GM19351 (cell line): ENCODE measurements around the gene SYTL1.
"Not testable (repeated sequence)": the region's sequence is repeated elsewhere in the genome, so short reads cannot be mapped to it uniquely, and the experiment has no call there.

Source experiments
- ATAC-seq: cut with Tn5 transposase; IDR thresholded peaks from one replicate; pipeline ENCODE4 v1.9.1; 2021; ENCODE audit warnings: mild to moderate bottlenecking, moderate library complexity; ENCODE audit not compliant: unreplicated experiment

SYTL1 gene

DNA sequence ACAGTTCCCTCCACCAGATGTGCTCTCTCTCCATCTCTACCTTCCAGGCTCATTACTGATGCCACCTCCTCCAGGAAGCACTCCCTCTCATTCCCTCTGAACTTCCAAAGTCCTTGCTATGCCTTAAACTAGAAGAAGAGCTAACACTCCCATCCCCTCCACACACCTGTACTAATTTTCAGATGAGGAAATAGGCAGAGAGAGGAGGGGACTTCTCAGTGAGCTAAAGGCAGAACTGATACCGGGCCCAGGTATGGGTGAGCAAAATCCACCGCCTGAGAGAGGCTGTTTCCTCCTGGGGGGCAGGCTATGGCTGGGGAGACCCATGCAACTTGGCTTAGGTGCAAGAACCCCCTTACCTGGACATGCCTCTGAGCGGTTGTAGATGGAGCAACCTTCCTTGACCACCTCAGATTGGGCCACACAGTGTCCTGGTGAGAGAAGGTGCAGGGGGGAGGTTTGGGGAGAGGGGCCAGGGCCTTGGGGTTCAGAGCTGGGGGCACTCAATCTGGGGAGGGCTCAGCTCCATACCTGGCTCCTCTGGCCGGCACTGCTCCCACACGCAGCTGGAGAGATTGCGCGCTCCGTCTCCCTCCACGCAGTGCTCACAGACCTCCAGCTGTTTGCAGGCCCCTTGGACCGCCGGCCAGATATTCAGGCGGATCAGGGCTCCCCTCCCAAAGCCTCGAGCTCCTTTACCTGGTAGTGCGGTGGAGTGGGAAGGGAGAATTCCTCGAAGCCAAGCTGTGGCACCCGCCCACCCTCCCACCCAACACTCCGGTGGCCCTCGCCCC lies 40.3 kb downstream of the SYTL1 start:
- no peak for ATAC-seq

DNA sequence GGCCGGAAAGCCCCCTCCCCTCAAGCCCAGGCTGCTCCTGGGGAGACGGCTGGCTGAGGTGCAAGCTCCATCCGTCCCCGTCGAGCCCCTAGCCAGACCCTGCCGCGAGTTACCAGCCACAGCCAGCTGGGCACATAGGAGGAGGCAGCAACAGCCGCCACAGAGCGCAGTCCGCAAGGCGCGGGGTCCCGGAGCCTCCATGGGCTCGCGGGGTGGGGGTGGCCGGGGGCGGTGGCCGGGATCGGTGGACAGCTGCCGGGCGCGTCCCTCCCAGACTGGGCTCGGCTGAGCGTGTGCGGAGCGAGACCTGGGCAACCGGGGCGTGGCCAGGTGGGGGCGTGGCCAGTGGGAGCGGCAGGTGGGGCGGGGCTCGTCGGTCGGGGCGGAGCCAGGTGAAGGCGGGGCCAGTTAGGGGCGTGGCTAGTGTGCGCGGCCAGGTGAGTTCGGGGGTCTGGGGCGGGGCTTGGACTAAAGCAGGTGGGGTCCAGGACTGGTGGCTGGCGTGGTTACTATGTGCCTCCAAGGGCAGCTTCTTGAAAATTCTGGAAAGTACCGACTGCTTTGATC lies 41.3 kb downstream of the SYTL1 start, which contains the start of gene CD164L2:
TSS of gene CD164L2 (minus strand) at position 295 of the 567 bp plus-strand sequence. CDS start at position 201, 94 bp downstream.
- ATAC-seq, result no peak

DNA sequence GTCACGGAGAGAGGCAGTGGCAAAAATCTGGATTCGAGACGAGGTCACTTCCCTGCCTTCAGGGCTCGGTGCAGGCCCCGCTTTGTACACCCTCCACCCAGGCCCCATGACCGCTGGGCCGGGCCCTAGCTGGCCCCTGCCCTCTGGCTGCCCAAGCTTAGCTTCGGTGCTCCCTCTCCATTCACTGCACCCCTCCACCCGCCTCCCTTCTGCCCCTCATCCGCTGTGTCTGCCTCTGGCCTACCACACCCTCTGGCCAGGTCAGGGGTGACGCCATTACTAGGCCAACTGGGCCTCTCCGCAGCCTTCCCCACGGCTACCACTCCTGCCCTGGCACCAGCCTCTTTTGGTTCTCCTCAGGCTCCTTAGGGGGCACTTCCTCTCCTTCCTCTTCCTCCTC lies 41.8 kb downstream of the SYTL1 start:
- ATAC-seq, result no peak

DNA sequence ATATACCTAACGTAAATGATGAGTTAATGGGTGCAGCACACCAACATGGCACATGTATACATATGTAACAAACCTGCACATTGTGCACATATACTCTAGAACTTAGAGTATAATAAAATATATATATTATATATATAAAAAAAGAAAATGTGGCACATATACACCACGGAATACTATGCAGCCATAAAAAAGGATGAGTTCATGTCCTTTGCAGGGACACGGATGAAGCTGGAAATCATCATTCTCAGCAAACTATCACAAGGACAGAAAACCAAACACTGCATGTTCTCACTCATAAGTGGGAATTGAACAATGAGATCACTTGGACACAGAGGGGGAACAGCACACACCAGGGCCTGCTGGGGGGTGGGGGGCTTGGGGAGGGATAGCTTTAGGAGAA lies 43.0 kb downstream of the SYTL1 start:
- ATAC-seq, result not testable (repeated sequence)

DNA sequence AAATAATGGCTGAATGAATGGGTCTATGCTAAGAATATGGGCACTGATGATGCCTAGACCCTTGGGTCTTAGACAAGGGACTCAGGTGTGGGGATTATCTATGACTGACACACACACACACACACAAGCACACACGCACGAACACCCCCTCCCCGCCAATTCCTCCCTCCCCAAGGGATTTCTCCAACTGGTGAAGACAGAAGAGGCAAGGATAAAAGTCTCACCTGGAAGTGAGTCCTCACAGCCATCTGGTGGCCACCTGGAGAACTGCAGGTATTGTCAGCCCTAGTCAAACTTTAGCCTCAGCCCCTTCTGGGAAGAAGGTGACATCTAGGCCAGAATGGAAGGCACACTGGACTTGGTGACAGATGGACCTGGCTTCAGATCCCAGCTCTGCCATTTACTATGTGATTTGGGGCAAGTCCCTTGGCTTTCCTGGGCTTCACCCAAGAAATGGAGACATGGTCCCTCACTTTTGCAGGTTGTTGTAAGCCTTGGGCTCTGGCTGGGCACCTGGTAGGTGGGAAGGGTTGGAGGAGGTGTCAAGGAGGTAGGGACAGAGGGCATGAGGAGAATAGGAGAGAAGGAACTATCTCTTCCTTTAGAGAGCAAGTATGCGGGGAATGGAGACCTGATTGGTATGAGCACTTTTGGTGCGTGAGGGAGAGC lies 46.6 kb downstream of the SYTL1 start:
- no peak for ATAC-seq

DNA sequence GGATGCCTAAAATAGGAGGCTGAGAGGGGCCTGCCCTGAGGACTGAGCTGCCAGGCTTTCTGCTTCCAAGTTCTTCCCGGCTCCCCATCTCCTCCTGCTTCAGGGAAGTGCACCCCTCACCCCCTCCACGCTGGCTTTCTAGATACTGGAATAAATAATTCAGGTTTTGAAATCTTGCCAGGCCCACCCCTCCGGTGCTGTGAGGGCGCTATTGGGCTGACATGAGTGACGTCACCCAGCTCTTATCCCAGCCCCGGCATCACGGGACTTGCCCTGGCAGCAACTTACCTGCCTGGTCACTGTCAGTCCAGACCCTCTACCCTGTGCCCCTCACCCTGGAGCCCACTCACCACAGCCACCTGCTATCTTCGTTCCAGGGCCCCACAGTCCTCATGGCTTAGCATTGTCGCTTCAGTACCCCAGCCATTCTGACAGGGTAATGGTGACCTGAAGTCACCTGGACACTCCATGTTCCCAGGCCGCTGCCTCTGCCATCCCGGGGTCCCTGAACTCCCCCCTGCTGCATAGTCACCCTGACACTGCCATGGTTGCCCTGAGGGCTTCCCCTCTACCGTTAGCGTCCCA lies 49.8 kb downstream of the SYTL1 start:
- ATAC-seq, result no peak

DNA sequence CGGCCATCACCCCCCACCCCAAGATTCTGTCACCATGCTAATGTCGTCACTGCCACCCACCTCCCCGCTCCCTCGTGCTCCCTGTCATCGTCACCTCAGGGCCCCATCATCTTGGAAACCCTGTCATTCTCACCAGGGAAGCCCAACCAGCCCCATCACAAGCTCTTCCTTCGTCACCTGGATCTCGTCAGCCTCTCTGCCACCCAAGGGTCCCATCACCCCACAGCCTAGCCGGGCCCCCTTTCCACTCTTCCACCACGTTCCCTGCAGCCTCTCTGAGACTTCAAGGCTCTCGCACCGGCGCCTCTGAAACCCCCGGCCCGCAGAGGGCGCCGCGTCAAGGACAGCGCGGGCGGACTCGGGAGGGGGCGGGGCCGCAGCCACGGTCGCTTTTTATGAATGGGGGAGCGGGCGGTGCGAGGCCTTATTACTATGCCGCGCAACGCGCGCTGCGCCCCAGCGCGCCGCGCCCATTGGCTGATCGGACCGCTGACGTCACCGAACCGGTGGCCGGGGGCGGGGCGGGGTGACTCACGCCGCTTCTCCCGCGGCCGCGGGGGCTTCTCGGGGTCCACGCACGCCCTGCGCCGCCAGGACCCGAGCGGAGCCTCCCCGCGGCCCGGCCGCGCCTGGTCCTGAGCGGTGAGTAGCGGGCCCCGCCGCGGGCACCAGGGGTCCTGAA lies 50.4 kb downstream of the SYTL1 start, which contains the start of gene GPR3:
TSS of gene GPR3 (plus strand) at position 527 of the 682 bp plus-strand sequence. CDS start 1,177 bp downstream, outside the sequence.
- ATAC-seq, result peak; percentile 87

DNA sequence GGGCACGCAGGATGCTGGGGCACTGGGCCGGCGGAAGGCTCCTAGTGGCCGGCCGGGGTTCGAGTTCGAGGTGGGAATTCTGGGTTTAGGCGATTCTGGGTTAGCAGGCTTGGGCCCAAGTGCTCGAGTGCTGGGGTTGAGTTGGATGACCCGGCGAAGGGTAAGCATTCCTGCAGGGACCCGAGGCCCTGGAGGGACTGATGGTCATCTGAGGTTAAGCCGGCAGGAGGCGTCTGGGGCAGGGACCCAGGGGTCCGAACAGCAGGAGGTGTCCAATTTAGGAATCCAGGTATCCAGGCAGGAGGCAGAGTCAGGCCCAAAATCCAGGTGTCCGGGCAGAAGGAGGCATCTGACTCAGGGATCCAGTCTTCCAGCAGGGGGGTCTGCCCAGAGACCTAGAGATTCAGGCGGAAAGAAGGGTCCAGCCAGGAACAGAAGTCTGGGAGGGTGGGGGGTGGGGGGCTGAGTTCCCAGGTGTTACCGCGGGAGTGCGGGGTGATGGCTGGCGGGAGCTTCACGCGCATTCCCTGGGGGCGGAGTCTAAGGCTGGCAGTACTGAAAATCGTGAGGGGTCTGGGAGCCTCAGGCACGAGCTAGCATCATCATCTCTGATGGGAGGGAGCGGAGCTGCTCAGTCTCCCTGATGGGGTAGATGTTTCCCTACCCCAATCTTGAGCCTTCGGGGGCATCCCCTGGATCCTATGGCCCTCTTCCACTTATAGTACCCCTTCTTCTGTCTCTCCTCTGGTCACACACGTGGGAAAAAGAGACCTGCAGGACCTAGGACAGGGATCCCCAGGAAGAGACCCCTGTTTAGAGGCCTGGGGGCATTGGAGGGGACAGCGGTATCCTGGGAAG lies 51.2 kb downstream of the SYTL1 start:
- ATAC-seq, result no peak

DNA sequence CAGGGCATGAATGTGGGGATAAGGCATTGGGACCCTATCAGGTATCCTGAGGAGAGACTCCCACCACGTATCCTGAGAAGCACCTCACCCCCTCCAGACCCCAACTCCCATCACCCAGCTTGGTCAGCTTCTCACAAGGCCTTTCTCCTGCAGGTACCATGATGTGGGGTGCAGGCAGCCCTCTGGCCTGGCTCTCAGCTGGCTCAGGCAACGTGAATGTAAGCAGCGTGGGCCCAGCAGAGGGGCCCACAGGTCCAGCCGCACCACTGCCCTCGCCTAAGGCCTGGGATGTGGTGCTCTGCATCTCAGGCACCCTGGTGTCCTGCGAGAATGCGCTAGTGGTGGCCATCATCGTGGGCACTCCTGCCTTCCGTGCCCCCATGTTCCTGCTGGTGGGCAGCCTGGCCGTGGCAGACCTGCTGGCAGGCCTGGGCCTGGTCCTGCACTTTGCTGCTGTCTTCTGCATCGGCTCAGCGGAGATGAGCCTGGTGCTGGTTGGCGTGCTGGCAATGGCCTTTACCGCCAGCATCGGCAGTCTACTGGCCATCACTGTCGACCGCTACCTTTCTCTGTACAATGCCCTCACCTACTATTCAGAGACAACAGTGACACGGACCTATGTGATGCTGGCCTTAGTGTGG lies 51.9 kb downstream of the SYTL1 start:
- no peak for ATAC-seq

DNA sequence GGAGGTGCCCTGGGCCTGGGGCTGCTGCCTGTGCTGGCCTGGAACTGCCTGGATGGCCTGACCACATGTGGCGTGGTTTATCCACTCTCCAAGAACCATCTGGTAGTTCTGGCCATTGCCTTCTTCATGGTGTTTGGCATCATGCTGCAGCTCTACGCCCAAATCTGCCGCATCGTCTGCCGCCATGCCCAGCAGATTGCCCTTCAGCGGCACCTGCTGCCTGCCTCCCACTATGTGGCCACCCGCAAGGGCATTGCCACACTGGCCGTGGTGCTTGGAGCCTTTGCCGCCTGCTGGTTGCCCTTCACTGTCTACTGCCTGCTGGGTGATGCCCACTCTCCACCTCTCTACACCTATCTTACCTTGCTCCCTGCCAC lies 52.4 kb downstream of the SYTL1 start:
- ATAC-seq, result no peak

DNA sequence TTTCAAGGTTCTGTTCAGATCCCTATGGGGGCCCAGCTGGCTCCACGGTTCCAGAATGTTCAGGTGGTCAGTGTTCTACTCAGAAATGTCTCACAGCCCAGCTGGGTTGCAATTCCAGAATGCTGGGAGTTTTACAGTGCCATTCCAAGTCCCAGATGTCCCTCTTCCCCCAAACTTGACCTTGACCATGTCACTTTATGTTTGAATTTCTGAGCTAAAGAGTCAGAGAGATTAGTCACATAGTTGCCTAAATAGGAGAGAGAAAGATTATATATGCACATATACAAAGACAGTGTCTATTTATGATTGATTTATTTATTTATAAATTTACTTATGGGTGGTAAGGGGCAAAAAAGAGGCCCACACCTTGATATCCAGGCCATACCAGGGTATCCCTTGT lies 53.1 kb downstream of the SYTL1 start:
- ATAC-seq, result no peak

DNA sequence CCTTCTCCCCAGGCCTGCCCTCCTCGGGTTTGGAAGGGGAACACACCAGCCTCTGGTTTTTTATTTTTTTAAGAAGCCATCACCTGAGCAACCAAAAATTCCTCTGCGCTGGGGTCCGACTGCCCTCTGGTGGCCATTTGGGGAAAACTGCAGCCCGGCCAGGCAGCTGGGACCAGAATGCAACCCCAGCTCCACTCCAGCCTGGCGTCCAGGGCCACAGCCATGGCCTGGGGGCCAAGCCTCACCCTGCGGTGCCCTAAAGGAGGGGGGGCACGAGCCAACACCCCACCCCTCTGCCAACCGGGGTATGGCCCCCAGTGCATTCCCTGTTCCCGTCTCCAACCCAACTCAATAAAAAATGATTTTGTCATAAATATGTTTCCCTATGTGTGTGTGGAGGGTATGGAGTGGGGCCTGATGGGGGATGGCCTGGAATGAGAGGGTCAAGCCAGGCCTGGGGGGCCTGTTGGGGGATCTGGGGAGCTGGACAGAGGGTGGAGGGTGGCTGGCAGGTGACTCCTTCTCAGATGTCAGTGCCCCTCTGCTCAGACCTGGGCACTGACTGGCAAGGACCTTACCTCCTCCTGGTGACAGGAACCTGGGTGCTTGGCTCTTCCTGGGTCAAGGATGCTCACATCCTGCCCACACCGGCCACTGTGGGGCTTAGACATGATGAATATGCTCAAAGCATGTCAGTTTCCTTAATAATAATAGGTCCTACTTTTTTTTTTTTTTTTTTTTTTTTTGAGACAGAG lies 53.8 kb downstream of the SYTL1 start:
- peak; percentile 39 for ATAC-seq

DNA sequence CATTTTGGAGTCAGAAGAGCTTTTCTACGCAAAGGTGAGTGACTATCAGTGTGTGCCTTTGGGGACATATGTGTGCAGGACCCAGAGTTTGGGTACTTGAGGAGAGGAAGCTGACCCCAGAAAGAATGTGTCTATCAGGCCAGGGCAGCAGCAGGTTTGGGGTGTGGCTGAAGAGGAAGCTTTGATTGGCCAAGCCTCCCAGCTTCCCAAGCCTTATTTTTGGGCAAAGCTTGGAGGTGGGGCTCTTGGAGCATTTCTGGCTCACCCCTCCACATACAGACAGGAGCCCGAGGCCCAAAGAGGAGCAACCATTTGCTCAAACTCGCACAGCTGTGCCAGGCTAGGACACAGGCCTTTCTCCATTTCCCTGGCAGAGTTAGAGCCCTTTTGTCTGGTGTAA lies 55.3 kb downstream of the SYTL1 start:
- no peak for ATAC-seq

DNA sequence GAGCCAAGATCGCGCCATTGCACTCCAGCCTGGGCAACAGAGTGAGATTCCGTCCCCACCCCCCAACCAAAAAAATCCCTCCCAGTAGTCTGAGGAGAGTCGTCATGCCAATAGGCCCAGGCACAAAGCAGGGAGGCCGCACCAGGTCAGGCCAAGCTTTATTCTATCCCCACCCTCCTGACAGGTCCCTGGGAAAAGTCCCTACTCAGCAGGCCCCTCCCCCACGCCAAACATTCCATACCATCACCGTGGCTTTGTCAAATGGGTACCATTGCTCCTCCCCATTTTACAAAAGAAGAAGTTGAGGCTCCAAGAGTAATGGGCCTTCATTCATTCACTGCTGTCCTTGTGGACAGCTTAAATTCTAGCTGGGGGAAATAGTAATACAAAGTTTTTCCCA lies 55.9 kb downstream of the SYTL1 start:
- ATAC-seq, result no peak

DNA sequence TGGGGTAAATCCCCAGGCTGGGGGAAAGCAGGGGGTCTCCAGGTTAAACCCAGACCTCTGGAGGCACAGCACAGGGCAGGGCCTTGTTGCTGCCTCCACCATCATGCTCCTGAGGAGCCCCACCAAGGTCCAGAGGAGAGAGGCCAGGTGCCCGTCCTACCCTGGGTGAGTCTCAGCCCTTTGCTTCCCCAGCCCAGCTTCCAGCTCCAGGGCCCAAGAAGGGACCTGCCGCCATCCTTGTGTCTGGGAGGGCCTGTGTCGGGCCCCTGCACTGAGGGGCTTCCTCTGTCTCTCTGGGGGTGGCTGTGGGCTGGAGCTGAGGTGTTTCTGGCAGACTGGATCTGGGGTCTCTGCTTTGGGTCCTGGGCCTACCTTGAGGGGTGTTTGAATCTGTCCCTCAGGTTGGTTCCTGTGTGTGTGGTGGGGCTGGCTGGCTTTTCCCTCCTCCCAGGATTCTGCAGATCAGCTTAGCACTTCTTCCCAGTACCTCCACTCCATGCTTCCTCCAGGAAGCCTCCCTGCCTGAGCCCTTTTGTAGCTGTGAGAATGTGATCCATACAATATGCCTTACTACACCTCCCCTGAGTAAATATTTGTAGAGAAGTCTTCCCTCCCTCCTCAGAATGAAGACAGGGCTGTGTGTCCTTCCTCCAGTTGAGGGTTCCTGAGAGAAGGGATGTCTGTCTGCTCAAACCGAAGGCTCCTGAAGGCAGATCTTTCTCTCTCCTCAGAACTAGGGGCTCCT lies 56.8 kb downstream of the SYTL1 start:
- ATAC-seq, result no peak

DNA sequence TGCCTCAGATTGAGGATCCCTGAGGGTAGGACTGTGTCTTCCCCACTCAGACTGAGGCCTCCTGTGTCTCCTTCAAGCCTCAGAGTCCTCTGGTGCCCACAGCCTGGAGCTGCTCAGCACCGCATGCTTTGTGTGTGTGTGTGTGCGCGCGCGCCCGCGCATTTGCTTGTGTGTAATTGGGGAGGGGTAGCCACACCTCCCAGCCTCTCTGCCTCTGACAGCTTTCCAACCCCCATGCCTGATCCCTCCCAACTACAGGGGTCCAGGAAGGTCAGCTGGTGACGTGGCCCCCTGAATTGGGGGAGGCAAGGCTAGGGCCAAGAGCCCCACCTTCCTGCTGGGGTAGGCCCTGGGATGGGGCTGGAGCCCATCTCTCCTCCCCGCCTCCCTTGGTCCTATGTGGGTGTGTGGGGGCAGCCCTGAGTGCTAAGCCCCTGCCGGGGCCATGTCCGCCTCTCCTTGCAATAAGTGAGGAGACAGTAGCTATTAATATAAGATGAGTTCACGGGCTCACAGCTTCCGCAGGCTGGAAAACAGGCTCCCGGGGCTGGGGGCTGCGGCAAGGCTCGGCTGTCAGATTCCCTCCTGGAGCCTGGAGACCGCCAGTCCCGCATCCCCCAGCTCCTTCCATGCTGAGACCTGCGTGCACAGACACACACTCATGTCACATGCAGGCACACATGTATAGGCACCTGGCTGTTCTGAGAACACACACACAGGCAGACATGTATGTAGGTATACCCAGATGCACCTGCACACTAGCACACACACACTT lies 57.6 kb downstream of the SYTL1 start:
- ATAC-seq, result no peak
